ENCODE data around the gene ZNF772. TPM values are rescaled to one million over a fixed set of nuclear protein-coding genes. Genes with fewer than 3 reads are reported as not detected.

ZNF772 gene
- total and polyA plus RNA-seq, 2 of the 8 experiments (the other 6 are each of a cell fraction or from before 2014, with no cell fraction given), result 4.0 to 15.2 TPM

- no peak for TF ChIP-seq HDAC2 (IDR thresholded peaks at IDR 0.05; ENCODE audit: borderline replicate concordance in 1 of 2, low read depth in 2 of 2, low read length in 2 of 2)
- TF ChIP-seq SRF (IDR thresholded peaks at IDR 0.05; ENCODE audit: low read depth, low read length), result no peak
- no peak for TF ChIP-seq JUN (IDR thresholded peaks at IDR 0.05; ENCODE audit: low read depth, low read length)
- no peak for TF ChIP-seq CREB1 (IDR thresholded peaks at IDR 0.05)
- no peak for TF ChIP-seq CTBP2 (IDR thresholded peaks at IDR 0.05; ENCODE audit: borderline replicate concordance, insufficient read depth, insufficient read length, low read length)
- TF ChIP-seq, protein P1, sequence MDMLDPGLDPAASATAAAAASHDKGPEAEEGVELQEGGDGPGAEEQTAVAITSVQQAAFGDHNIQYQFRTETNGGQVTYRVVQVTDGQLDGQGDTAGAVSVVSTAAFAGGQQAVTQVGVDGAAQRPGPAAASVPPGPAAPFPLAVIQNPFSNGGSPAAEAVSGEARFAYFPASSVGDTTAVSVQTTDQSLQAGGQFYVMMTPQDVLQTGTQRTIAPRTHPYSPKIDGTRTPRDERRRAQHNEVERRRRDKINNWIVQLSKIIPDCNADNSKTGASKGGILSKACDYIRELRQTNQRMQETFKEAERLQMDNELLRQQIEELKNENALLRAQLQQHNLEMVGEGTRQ (IDR thresholded peaks at IDR 0.05; ENCODE audit: low read length), result no peak
Observed at GRCh38 chr19:57443121-57443696, 34.2 kb downstream of the ZNF772 start (continued).

Data from H1 (cell line).